MCF 10A (cell line): Measurements from ENCODE around the gene PTPRF. TPM values are rescaled to one million over a fixed set of nuclear protein-coding genes. Genes with fewer than 3 reads are reported as not detected.
A peak's percentile ranks its signal among the peaks of the same experiment; 100 is the strongest.

Experiments
- BruUV-seq: library from RNA; stranded (reverse); fragments of 400-500 nt; replicated peaks from 2 replicates; lab custom pipeline; 2021; lab: Mats Ljungman, UMichigan
- CTCF ChIA-PET: fragments of 300-600 bp; sonication (Branson Sonifier 250); formaldehyde crosslinking; extraction: SDS; loops from one replicate; lab custom pipeline; 2021; ENCODE audit warnings: antibody characterized with exemption, inconsistent platforms; lab: Yijun Ruan, JAX
- POLR2A ChIA-PET: fragments of 300-600, 350-650 bp; sonication (Branson Sonifier 250); formaldehyde crosslinking; extraction: SDS; loops from one replicate; lab custom pipeline; 2020; ENCODE audit warnings: antibody characterized with exemption, inconsistent platforms; lab: Yijun Ruan, JAX
- DNase-seq: peaks from one replicate; pipeline ENCODE4 v3.0.0-alpha.2; 2018; ENCODE audit not compliant: unreplicated experiment
- H3K27ac Mint-ChIP-seq: one replicate; pipeline ENCODE4 v1.8.0; 2022; ENCODE audit warnings: mild to moderate bottlenecking, low read depth, mixed read lengths; ENCODE audit not compliant: unreplicated experiment
- H3K27me3 Mint-ChIP-seq: one replicate; pipeline ENCODE4 v1.8.0; 2022; ENCODE audit warnings: mixed read lengths; ENCODE audit not compliant: insufficient read depth, unreplicated experiment
- H3K36me3 Mint-ChIP-seq: one replicate; pipeline ENCODE4 v1.8.0; 2022; ENCODE audit warnings: mild to moderate bottlenecking, moderate library complexity, mixed read lengths; ENCODE audit not compliant: insufficient read depth, unreplicated experiment
- H3K4me1 Mint-ChIP-seq: one replicate; pipeline ENCODE4 v1.8.0; 2022; ENCODE audit warnings: mixed read lengths; ENCODE audit not compliant: insufficient read depth, unreplicated experiment
- H3K4me3 Mint-ChIP-seq: one replicate; pipeline ENCODE4 v1.8.0; 2022; ENCODE audit warnings: mild to moderate bottlenecking, moderate library complexity, mixed read lengths; ENCODE audit not compliant: unreplicated experiment
- H3K9me3 Mint-ChIP-seq: one replicate; pipeline ENCODE4 v1.8.0; 2022; ENCODE audit warnings: mixed read lengths; ENCODE audit not compliant: unreplicated experiment
- CTCF ChIP-seq: fragments of 200-600 bp; IDR thresholded peaks from one replicate; pipeline ENCODE4 v1.8.0; 2022; ENCODE audit warnings: antibody characterized with exemption, mild to moderate bottlenecking; ENCODE audit not compliant: unreplicated experiment
- intact Hi-C: fragments of 100-400 bp; cut with micrococcal nuclease; formaldehyde crosslinking; loops from 2 replicates; pipeline ENCODE4 v1.14.1; 2022
- total RNA-seq: library from RNA; stranded (reverse); gene quantifications from 2 replicates; pipeline ENCODE4 v1.2.3, GENCODE V29; 2022

Gene PTPRF
- total RNA-seq, 1 experiment from 2014 or later: 67.2 TPM

DNA sequence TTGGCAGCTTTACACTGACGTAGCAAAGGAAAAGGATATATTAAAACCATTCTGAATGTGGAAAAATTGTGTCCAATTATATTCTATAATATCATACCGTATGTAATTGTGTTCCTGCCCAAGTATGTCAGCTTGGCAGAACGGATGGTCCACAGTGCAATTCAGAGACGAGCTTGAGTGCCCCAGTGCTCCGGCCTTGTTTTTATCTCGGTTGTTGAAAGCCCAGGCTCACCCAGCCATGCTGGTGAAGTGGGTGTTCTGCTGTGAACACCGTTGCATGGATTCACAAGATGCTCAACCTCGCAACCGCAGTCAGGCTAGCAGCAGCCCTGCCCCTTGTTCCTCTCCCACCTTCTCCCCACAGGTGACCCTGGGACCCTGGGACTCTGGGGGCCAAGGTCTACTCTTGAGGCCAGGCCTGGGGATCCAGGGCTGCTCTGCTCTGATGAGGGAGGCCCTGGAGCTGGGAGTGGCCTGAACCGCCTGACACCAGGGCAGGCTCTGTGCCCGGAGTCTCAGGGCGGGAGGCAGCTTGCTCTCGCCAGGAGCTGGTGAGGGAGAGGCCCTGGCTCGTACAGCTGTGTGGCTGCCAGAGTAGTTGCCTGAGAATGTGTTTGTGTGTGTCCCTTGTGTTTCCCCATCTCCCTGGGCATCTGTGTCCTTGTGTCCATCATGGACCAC lies 11.2 kb downstream of the PTPRF start:
- H3K36me3 Mint-ChIP-seq: peaks cover 11% of the 10 kb centered on the region
- peak overlapping the region; percentile 37 for H3K27ac Mint-ChIP-seq
- no peak for TF ChIP-seq CTCF
- DNase-seq: peak; percentile 18
- peaks cover 19% of the 10 kb centered on the region for H3K4me1 Mint-ChIP-seq
- no TSS peak for BruUV-seq
- ChIA-PET CTCF (interaction anchor here (0.9 to 1.6 kb wide), 3 partner anchors 10 to 73 kb away, joined by 3 to 6 read pairs (median 4); no protein-coding TSS in a partner anchor), POLR2A (interaction anchor here (0.6 to 2.7 kb wide), 9 partner anchors 8 to 1731 kb away, joined by 3 to 15 read pairs (median 3); partner anchors contain the start of genes KDM4A, PTPRF and ST3GAL3)
- no peak overlapping the region for H3K4me3 Mint-ChIP-seq
- intact Hi-C loops: no loop called here
- H3K27me3 Mint-ChIP-seq: no peaks in the 10 kb centered on the region
- H3K9me3 Mint-ChIP-seq: no peaks in the 10 kb centered on the region

GRCh38 chr1:43542527-43543458 lies 12.1 kb downstream of the PTPRF start:
- BruUV-seq: no TSS peak
- H3K9me3 Mint-ChIP-seq: no peaks in the 10 kb centered on the region
- intact Hi-C loops: no loop called here
- H3K36me3 Mint-ChIP-seq: peaks cover 9% of the 10 kb centered on the region
- H3K27ac Mint-ChIP-seq: peak overlapping the region; percentile 37
- ChIA-PET CTCF (interaction anchor here (0.9 to 2.0 kb wide), 3 partner anchors 10 to 43 kb away, joined by 4 to 6 read pairs (median 5); no protein-coding TSS in a partner anchor), POLR2A (interaction anchor here (0.7 to 2.7 kb wide), 8 partner anchors 13 to 164 kb away, joined by 3 to 15 read pairs (median 4); partner anchors contain the start of genes KDM4A, PTPRF and ST3GAL3)
- no peak overlapping the region for H3K4me3 Mint-ChIP-seq
- H3K4me1 Mint-ChIP-seq: peaks cover 15% of the 10 kb centered on the region
- no peak for TF ChIP-seq CTCF
- DNase-seq: no peak
- H3K27me3 Mint-ChIP-seq: no peaks in the 10 kb centered on the region

- Mint-ChIP-seq H3K27me3 (no peaks in the 10 kb centered on the region), H3K36me3 (peaks cover 4% of the 10 kb centered on the region), H3K27ac (no peak overlapping the region), H3K4me1 (peaks cover 17% of the 10 kb centered on the region), H3K9me3 (no peaks in the 10 kb centered on the region), H3K4me3 (no peak overlapping the region)
- TF ChIP-seq CTCF: no peak
- no TSS peak for BruUV-seq
- DNase-seq: no peak
- POLR2A ChIA-PET: interaction anchor here (0.7 kb wide), 1 partner anchor 104 kb away, joined by 3 read pairs; no protein-coding TSS in a partner anchor
- CTCF ChIA-PET: interaction anchor here (2.0 kb wide), 1 partner anchor 11 kb away, joined by 5 read pairs; no protein-coding TSS in a partner anchor
- intact Hi-C loops: no loop called here
Observed at GRCh38 chr1:43543567-43543966, 12.9 kb downstream of the PTPRF start.
